Measurements from ENCODE around the gene CHI3L1.

The CHI3L1 gene

GRCh38 chr1:203204756-203205155 lies 18.3 kb upstream of the CHI3L1 start:
- no peak for DNase-seq (ENCODE audit: low read depth)

- DNase-seq (ENCODE audit: low read depth): peak; percentile 72
Observed at GRCh38 chr1:203202431-203203245, 16.1 kb upstream of the CHI3L1 start.

- DNase-seq (ENCODE audit: low read depth): no peak
Observed at GRCh38 chr1:203201516-203202205, 15.2 kb upstream of the CHI3L1 start.

- no peak for DNase-seq (ENCODE audit: low read depth)
Observed at GRCh38 chr1:203200916-203201315, 14.4 kb upstream of the CHI3L1 start.

- DNase-seq (ENCODE audit: low read depth): peak; percentile 78
Observed at GRCh38 chr1:203199816-203200571, 13.5 kb upstream of the CHI3L1 start.

GRCh38 chr1:203199481-203199815 lies 12.9 kb upstream of the CHI3L1 start:
- no peak for DNase-seq (ENCODE audit: low read depth)

- no peak for DNase-seq (ENCODE audit: low read depth)
Observed at GRCh38 chr1:203199002-203199401, 12.5 kb upstream of the CHI3L1 start.

- DNase-seq (ENCODE audit: low read depth): peak; percentile 38
Observed at GRCh38 chr1:203197625-203198024, 11.1 kb upstream of the CHI3L1 start.

GRCh38 chr1:203196371-203196770 lies 9.9 kb upstream of the CHI3L1 start:
- no peak for DNase-seq (ENCODE audit: low read depth)

- no peak for DNase-seq (ENCODE audit: low read depth)
Observed at GRCh38 chr1:203190949-203191348, 4.4 kb upstream of the CHI3L1 start.

GRCh38 chr1:203189951-203190352 lies 3.4 kb upstream of the CHI3L1 start:
- no peak for DNase-seq (ENCODE audit: low read depth)

GRCh38 chr1:203188686-203189232 lies 2.3 kb upstream of the CHI3L1 start:
- no peak for DNase-seq (ENCODE audit: low read depth)

GRCh38 chr1:203187689-203188264 lies 1.3 kb upstream of the CHI3L1 start:
- no peak for DNase-seq (ENCODE audit: low read depth)

GRCh38 chr1:203187304-203187685 lies 791 bp upstream of the CHI3L1 start:
- no peak for DNase-seq (ENCODE audit: low read depth)

- DNase-seq (ENCODE audit: low read depth): no peak
Observed at GRCh38 chr1:203186091-203186445, 436 bp downstream of the CHI3L1 start.

GRCh38 chr1:203185585-203185984 lies 919 bp downstream of the CHI3L1 start:
- DNase-seq (ENCODE audit: low read depth): no peak

- no peak for DNase-seq (ENCODE audit: low read depth)
Observed at GRCh38 chr1:203185061-203185461, 1.4 kb downstream of the CHI3L1 start.

- no peak for DNase-seq (ENCODE audit: low read depth)
Observed at GRCh38 chr1:203184467-203184866, 2.0 kb downstream of the CHI3L1 start.

GRCh38 chr1:203183828-203184227 lies 2.7 kb downstream of the CHI3L1 start:
- DNase-seq (ENCODE audit: low read depth): no peak

- DNase-seq (ENCODE audit: low read depth): no peak
Observed at GRCh38 chr1:203182387-203182953, 4.0 kb downstream of the CHI3L1 start.

GRCh38 chr1:203181586-203182386 lies 4.7 kb downstream of the CHI3L1 start:
- DNase-seq (ENCODE audit: low read depth): no peak

Data from fibroblast of gingiva (primary cell).